HG02943 (cell line): ENCODE data around the gene THYN1.

Experiments
- ATAC-seq: cut with Tn5 transposase; IDR thresholded peaks from one replicate; pipeline ENCODE4 v1.9.1; 2021; ENCODE audit warnings: mild to moderate bottlenecking, low read depth, moderate library complexity; ENCODE audit not compliant: unreplicated experiment

The THYN1 gene

GRCh38 chr11:134252346-134253187, 585 bp downstream of the THYN1 start:
- ATAC-seq = peak; percentile 30

- no peak for ATAC-seq
Observed at GRCh38 chr11:134250675-134251074, 2.5 kb downstream of the THYN1 start.

- no peak for ATAC-seq
Observed at GRCh38 chr11:134250246-134250645, 2.9 kb downstream of the THYN1 start.

- ATAC-seq = no peak
Observed at GRCh38 chr11:134248910-134249480, 4.2 kb downstream of the THYN1 start.

GRCh38 chr11:134246678-134247077, 6.5 kb downstream of the THYN1 start:
- no peak for ATAC-seq

- ATAC-seq = no peak
Observed at GRCh38 chr11:134246100-134246499, 7.1 kb downstream of the THYN1 start.

GRCh38 chr11:134245434-134245833, 7.7 kb downstream of the THYN1 start:
- no peak for ATAC-seq

- peak; percentile 75 for ATAC-seq
Observed at GRCh38 chr11:134244593-134244992, 8.6 kb downstream of the THYN1 start.

GRCh38 chr11:134243913-134244312, 9.2 kb downstream of the THYN1 start:
- no peak for ATAC-seq

GRCh38 chr11:134242376-134242775, 10.8 kb downstream of the THYN1 start:
- ATAC-seq = no peak

- ATAC-seq = no peak
Observed at GRCh38 chr11:134240592-134240991, 12.6 kb downstream of the THYN1 start.

GRCh38 chr11:134238956-134239355, 14.2 kb downstream of the THYN1 start:
- ATAC-seq = no peak

GRCh38 chr11:134237557-134237922, 15.6 kb downstream of the THYN1 start:
- ATAC-seq = no peak

- ATAC-seq = no peak
Observed at GRCh38 chr11:134236834-134237556, 16.2 kb downstream of the THYN1 start.

- no peak for ATAC-seq
Observed at GRCh38 chr11:134235399-134235798, 17.8 kb downstream of the THYN1 start.

GRCh38 chr11:134233729-134234179, 19.4 kb downstream of the THYN1 start:
- ATAC-seq = no peak

GRCh38 chr11:134231958-134232659, 21.0 kb downstream of the THYN1 start:
- no peak for ATAC-seq

GRCh38 chr11:134230339-134230738, 22.8 kb downstream of the THYN1 start:
- ATAC-seq = no peak

- no peak for ATAC-seq
Observed at GRCh38 chr11:134229126-134229790, 23.9 kb downstream of the THYN1 start.

GRCh38 chr11:134228625-134229024, 24.5 kb downstream of the THYN1 start:
- ATAC-seq = peak; percentile 54
